Measurements from ENCODE around the gene CD37.
"Not testable (repeated sequence)": the region's sequence is repeated elsewhere in the genome, so short reads cannot be mapped to it uniquely, and the experiment has no call there.

Gene CD37

GRCh38 chr19:49335071-49335783 is at the start of gene CD37:
Gene CD37, plus strand, starts transcription at chr19:49335406. Its CDS starts 135 bp downstream, at chr19:49335541.
- no peaks in the 10 kb centered on the region for H3K27me3 Mint-ChIP-seq
- peaks cover 82% of the 10 kb centered on the region for H3K4me1 Mint-ChIP-seq (ENCODE audit: low read depth)
- H3K36me3 Mint-ChIP-seq (ENCODE audit: low read depth): peaks cover 38% of the 10 kb centered on the region
- peak within 1 kb of the TSS; percentile 98 for H3K27ac Mint-ChIP-seq
- H3K4me3 Mint-ChIP-seq: peak within 1 kb of the TSS; percentile 99
- H3K9me3 Mint-ChIP-seq: no peaks in the 10 kb centered on the region

GRCh38 chr19:49287141-49287770 is 48.0 kb upstream of the CD37 start:
- no peaks in the 10 kb centered on the region for H3K27me3 Mint-ChIP-seq

GRCh38 chr19:49288205-49288604 is 47.0 kb upstream of the CD37 start:
- H3K36me3 Mint-ChIP-seq (ENCODE audit: low read depth); H3K9me3 Mint-ChIP-seq; H3K4me3 Mint-ChIP-seq; H3K27me3 Mint-ChIP-seq; H3K4me1 Mint-ChIP-seq (ENCODE audit: low read depth); H3K27ac Mint-ChIP-seq: not testable (repeated sequence)

More at GRCh38 chr19:49287141-49287770, 48.0 kb upstream of the CD37 start:
- Mint-ChIP-seq H3K36me3 (ENCODE audit: low read depth) (no peaks in the 10 kb centered on the region), H3K27ac (no peak overlapping the region), H3K9me3 (no peaks in the 10 kb centered on the region), H3K4me1 (ENCODE audit: low read depth) (no peaks in the 10 kb centered on the region), H3K4me3 (no peak overlapping the region)

GRCh38 chr19:49289286-49289685 is 45.9 kb upstream of the CD37 start:
- H3K4me1 Mint-ChIP-seq (ENCODE audit: low read depth); H3K4me3 Mint-ChIP-seq; H3K36me3 Mint-ChIP-seq (ENCODE audit: low read depth); H3K27ac Mint-ChIP-seq; H3K27me3 Mint-ChIP-seq; H3K9me3 Mint-ChIP-seq: not testable (repeated sequence)

GRCh38 chr19:49290517-49290916 is 44.7 kb upstream of the CD37 start:
- H3K27me3 Mint-ChIP-seq: no peaks in the 10 kb centered on the region
- H3K9me3 Mint-ChIP-seq: no peaks in the 10 kb centered on the region
- H3K27ac Mint-ChIP-seq: no peak overlapping the region
- H3K4me3 Mint-ChIP-seq: no peak overlapping the region
- H3K4me1 Mint-ChIP-seq (ENCODE audit: low read depth): no peaks in the 10 kb centered on the region
- no peaks in the 10 kb centered on the region for H3K36me3 Mint-ChIP-seq (ENCODE audit: low read depth)

- Mint-ChIP-seq H3K27ac (no peak overlapping the region), H3K27me3 (no peaks in the 10 kb centered on the region), H3K9me3 (no peaks in the 10 kb centered on the region), H3K4me1 (ENCODE audit: low read depth) (no peaks in the 10 kb centered on the region), H3K36me3 (ENCODE audit: low read depth) (no peaks in the 10 kb centered on the region), H3K4me3 (no peak overlapping the region)
Observed at GRCh38 chr19:49294401-49294800, 40.8 kb upstream of the CD37 start.

GRCh38 chr19:49295208-49295880 is 39.9 kb upstream of the CD37 start:
- no peaks in the 10 kb centered on the region for H3K27me3 Mint-ChIP-seq
- H3K36me3 Mint-ChIP-seq (ENCODE audit: low read depth): no peaks in the 10 kb centered on the region
- no peaks in the 10 kb centered on the region for H3K4me1 Mint-ChIP-seq (ENCODE audit: low read depth)
- H3K4me3 Mint-ChIP-seq: no peak overlapping the region
- no peaks in the 10 kb centered on the region for H3K9me3 Mint-ChIP-seq
- no peak overlapping the region for H3K27ac Mint-ChIP-seq

- no peak overlapping the region for H3K27ac Mint-ChIP-seq
- H3K4me3 Mint-ChIP-seq: no peak overlapping the region
- H3K9me3 Mint-ChIP-seq: no peaks in the 10 kb centered on the region
- H3K27me3 Mint-ChIP-seq: no peaks in the 10 kb centered on the region
- no peaks in the 10 kb centered on the region for H3K4me1 Mint-ChIP-seq (ENCODE audit: low read depth)
- no peaks in the 10 kb centered on the region for H3K36me3 Mint-ChIP-seq (ENCODE audit: low read depth)
Observed at GRCh38 chr19:49297403-49297802, 37.8 kb upstream of the CD37 start.

GRCh38 chr19:49298653-49299052 is 36.6 kb upstream of the CD37 start:
- H3K4me3 Mint-ChIP-seq; H3K36me3 Mint-ChIP-seq (ENCODE audit: low read depth); H3K27ac Mint-ChIP-seq; H3K27me3 Mint-ChIP-seq; H3K4me1 Mint-ChIP-seq (ENCODE audit: low read depth); H3K9me3 Mint-ChIP-seq: not testable (repeated sequence)

- Mint-ChIP-seq H3K27ac (no peak overlapping the region), H3K4me1 (ENCODE audit: low read depth) (no peaks in the 10 kb centered on the region), H3K36me3 (ENCODE audit: low read depth) (peaks cover 5% of the 10 kb centered on the region), H3K9me3 (no peaks in the 10 kb centered on the region), H3K4me3 (no peak overlapping the region), H3K27me3 (no peaks in the 10 kb centered on the region)
Observed at GRCh38 chr19:49301165-49301865, 33.9 kb upstream of the CD37 start.

- H3K36me3 Mint-ChIP-seq (ENCODE audit: low read depth): peaks cover 5% of the 10 kb centered on the region
- no peak overlapping the region for H3K4me3 Mint-ChIP-seq
- no peak overlapping the region for H3K27ac Mint-ChIP-seq
- no peaks in the 10 kb centered on the region for H3K9me3 Mint-ChIP-seq
- no peaks in the 10 kb centered on the region for H3K27me3 Mint-ChIP-seq
- H3K4me1 Mint-ChIP-seq (ENCODE audit: low read depth): no peaks in the 10 kb centered on the region
Observed at GRCh38 chr19:49301866-49302252, 33.3 kb upstream of the CD37 start.

GRCh38 chr19:49306734-49307133 is 28.5 kb upstream of the CD37 start:
- not testable (repeated sequence) for H3K9me3 Mint-ChIP-seq; H3K27ac Mint-ChIP-seq; H3K4me3 Mint-ChIP-seq; H3K4me1 Mint-ChIP-seq (ENCODE audit: low read depth); H3K27me3 Mint-ChIP-seq
- H3K36me3 Mint-ChIP-seq (ENCODE audit: low read depth): peaks cover 14% of the 10 kb centered on the region

- Mint-ChIP-seq H3K27me3 (no peaks in the 10 kb centered on the region), H3K27ac (no peak overlapping the region), H3K4me1 (ENCODE audit: low read depth) (peaks cover 4% of the 10 kb centered on the region), H3K9me3 (no peaks in the 10 kb centered on the region), H3K36me3 (ENCODE audit: low read depth) (peaks cover 9% of the 10 kb centered on the region), H3K4me3 (no peak overlapping the region)
Observed at GRCh38 chr19:49309087-49309486, 26.1 kb upstream of the CD37 start.

- H3K4me1 Mint-ChIP-seq (ENCODE audit: low read depth): peaks cover 9% of the 10 kb centered on the region
- H3K4me3 Mint-ChIP-seq: no peak overlapping the region
- peaks cover 21% of the 10 kb centered on the region for H3K36me3 Mint-ChIP-seq (ENCODE audit: low read depth)
- peaks cover 9% of the 10 kb centered on the region for H3K9me3 Mint-ChIP-seq
- H3K27me3 Mint-ChIP-seq: no peaks in the 10 kb centered on the region
- no peak overlapping the region for H3K27ac Mint-ChIP-seq
Observed at GRCh38 chr19:49315111-49315510, 20.1 kb upstream of the CD37 start.

- Mint-ChIP-seq H3K27ac (no peak overlapping the region), H3K4me1 (ENCODE audit: low read depth) (peaks cover 9% of the 10 kb centered on the region), H3K36me3 (ENCODE audit: low read depth) (peaks cover 12% of the 10 kb centered on the region), H3K27me3 (no peaks in the 10 kb centered on the region), H3K9me3 (peaks cover 9% of the 10 kb centered on the region), H3K4me3 (no peak overlapping the region)
Observed at GRCh38 chr19:49316284-49316683, 18.9 kb upstream of the CD37 start.

Measured in stimulated activated naive CD8-positive, alpha-beta T cell treated with anti-CD3 and anti-CD28 coated beads, Interleukin-15, Interleukin-2, amounts not matched to agents 100 ng/mL and 50 ng/mL, for 24 hours (primary cell).